H9 (cell line): ENCODE data around the gene LRRC8A. TPM values are rescaled to one million over a fixed set of nuclear protein-coding genes. Genes with fewer than 3 reads are reported as not detected.
"Not testable (repeated sequence)": the region's sequence is repeated elsewhere in the genome, so short reads cannot be mapped to it uniquely, and the experiment has no call there.

Experiments
- DNase-seq: peaks from one replicate; pipeline ENCODE4 v3.0.0-alpha.2; 2017
- H2AFZ ChIP-seq: one replicate; pipeline ENCODE4 v1.6.1; 2013; ENCODE audit warnings: mild to moderate bottlenecking, low read length, control low read depth, moderate library complexity
- H2AK5ac ChIP-seq: 2 replicates; pipeline ENCODE4 v1.6.1; 2013; ENCODE audit warnings: low read length, control low read depth, mixed read lengths; ENCODE audit not compliant: insufficient read length
- H2BK120ac ChIP-seq: one replicate; pipeline ENCODE4 v1.6.1; 2013; ENCODE audit warnings: low read depth, mild to moderate bottlenecking, low read length, control low read depth, inconsistent platforms; ENCODE audit not compliant: poor library complexity, severe bottlenecking
- H2BK12ac ChIP-seq: 2 replicates; pipeline ENCODE4 v1.6.1; 2013; ENCODE audit warnings: low read length, control low read depth, mixed read lengths, low read depth; ENCODE audit not compliant: insufficient read length
- H2BK15ac ChIP-seq: 2 replicates; pipeline ENCODE4 v1.6.1; 2013; ENCODE audit warnings: low read depth, low read length, control low read depth
- H2BK20ac ChIP-seq: one replicate; pipeline ENCODE4 v1.6.1; 2013; ENCODE audit warnings: low read depth, mild to moderate bottlenecking, low read length, control low read depth, inconsistent platforms; ENCODE audit not compliant: poor library complexity, severe bottlenecking
- H2BK5ac ChIP-seq: 2 replicates; pipeline ENCODE4 v1.6.1; 2013; ENCODE audit warnings: low read length, control low read depth, mixed read lengths; ENCODE audit not compliant: insufficient read length
- H3K14ac ChIP-seq: 2 replicates; pipeline ENCODE4 v1.6.1; 2013; ENCODE audit warnings: low read length, control low read depth; ENCODE audit not compliant: insufficient read depth
- H3K18ac ChIP-seq: 2 replicates; pipeline ENCODE4 v1.6.1; 2013; ENCODE audit warnings: low read depth, mild to moderate bottlenecking, mixed read lengths, low read length, control low read depth; ENCODE audit not compliant: insufficient read length
- H3K23ac ChIP-seq: 2 replicates; pipeline ENCODE4 v1.6.1; 2013; ENCODE audit warnings: low read length, control low read depth, mixed read lengths, low read depth; ENCODE audit not compliant: insufficient read length
- H3K23me2 ChIP-seq: 2 replicates; pipeline ENCODE4 v1.6.1; 2013; ENCODE audit warnings: low read depth, mild to moderate bottlenecking, mixed read lengths, low read length, control low read depth; ENCODE audit not compliant: insufficient read length, poor library complexity, severe bottlenecking
- H3K27ac ChIP-seq: 2 replicates; pipeline ENCODE4 v1.5.1; 2013; ENCODE audit warnings: low read length, control low read depth, mixed read lengths, low read depth; ENCODE audit not compliant: insufficient read length
- H3K27me3 ChIP-seq: 2 replicates; pipeline ENCODE4 v1.6.1; 2013; ENCODE audit warnings: low read length, control low read depth, inconsistent platforms; ENCODE audit not compliant: insufficient read depth
- H3K4ac ChIP-seq: 2 replicates; pipeline ENCODE4 v1.6.1; 2013; ENCODE audit warnings: low read depth, mild to moderate bottlenecking, control low read depth, inconsistent platforms, low read length, moderate library complexity
- H3K4me1 ChIP-seq: 2 replicates; pipeline ENCODE4 v1.6.1; 2013; ENCODE audit warnings: low read length, control low read depth, inconsistent platforms; ENCODE audit not compliant: insufficient read depth
- H3K4me2 ChIP-seq: 2 replicates; pipeline ENCODE4 v1.6.1; 2013; ENCODE audit warnings: low read length, control low read depth, mixed read lengths; ENCODE audit not compliant: insufficient read length, insufficient read depth
- H3K56ac ChIP-seq: 2 replicates; pipeline ENCODE4 v1.6.1; 2013; ENCODE audit warnings: low read depth, mild to moderate bottlenecking, mixed read lengths, low read length, control low read depth; ENCODE audit not compliant: insufficient read length
- H3K79me1 ChIP-seq: 2 replicates; pipeline ENCODE4 v1.6.1; 2013; ENCODE audit warnings: low read depth, mild to moderate bottlenecking, moderate library complexity, low read length, control low read depth, inconsistent platforms; ENCODE audit not compliant: insufficient read depth, poor library complexity, severe bottlenecking
- H3K79me2 ChIP-seq: 2 replicates; pipeline ENCODE4 v1.6.1; 2013; ENCODE audit warnings: low read length, control low read depth, inconsistent platforms; ENCODE audit not compliant: insufficient read depth
- H3K9ac ChIP-seq: 2 replicates; pipeline ENCODE4 v1.6.1; 2013; ENCODE audit warnings: low read length, control low read depth, mixed read lengths; ENCODE audit not compliant: insufficient read length; ENCODE audit errors: extremely low read depth
- H3K9me3 ChIP-seq: one replicate; pipeline ENCODE4 v1.6.1; 2013; ENCODE audit warnings: low read depth, low read length, inconsistent platforms; ENCODE audit not compliant: control insufficient read depth
- H3T11ph ChIP-seq: one replicate; pipeline ENCODE4 v1.6.1; 2013; ENCODE audit warnings: mild to moderate bottlenecking, low read length, control low read depth, inconsistent platforms
- H4K20me1 ChIP-seq: one replicate; pipeline ENCODE4 v1.6.1; 2013; ENCODE audit not compliant: control insufficient read depth, insufficient read length, insufficient read depth
- H4K5ac ChIP-seq: 2 replicates; pipeline ENCODE4 v1.6.1; 2013; ENCODE audit warnings: low read depth, mild to moderate bottlenecking, mixed read lengths, low read length, control low read depth; ENCODE audit not compliant: insufficient read length
- H4K8ac ChIP-seq: replicated peaks from 2 replicates; pipeline ENCODE4 v1.6.1; 2013; ENCODE audit warnings: low read length, control low read depth, mixed read lengths, low read depth; ENCODE audit not compliant: insufficient read length
- H4K91ac ChIP-seq: 2 replicates; pipeline ENCODE4 v1.6.1; 2013; ENCODE audit warnings: low read depth, mild to moderate bottlenecking, moderate library complexity, mixed read lengths, low read length, control low read depth; ENCODE audit not compliant: insufficient read length
- H3K27ac Mint-ChIP-seq, 3 experiments: 2 replicates in 2 of 3; 3 replicates in 1 of 3; pipeline ENCODE4 v1.8.0; 2020 to 2021; ENCODE audit warnings: mixed read lengths in 3 of 3, mild to moderate bottlenecking in 1 of 3, moderate library complexity in 1 of 3
- H3K27me3 Mint-ChIP-seq: 2 replicates; pipeline ENCODE4 v1.8.0; 2021; ENCODE audit warnings: low read depth, mild to moderate bottlenecking, moderate library complexity, mixed read lengths
- H3K36me3 Mint-ChIP-seq, 3 experiments: 2 replicates in 2 of 3; 3 replicates in 1 of 3; pipeline ENCODE4 v1.8.0; 2020 to 2021; ENCODE audit warnings: low read depth in 3 of 3, mixed read lengths in 3 of 3; ENCODE audit not compliant: insufficient read depth in 1 of 3
- H3K4me1 Mint-ChIP-seq, 2 experiments: 2 replicates each; pipeline ENCODE4 v1.8.0; 2020; ENCODE audit warnings: mixed read lengths in 2 of 2
- H3K4me3 Mint-ChIP-seq, 2 experiments: 2 replicates in 1 of 2; 3 replicates in 1 of 2; pipeline ENCODE4 v1.8.0; 2020 to 2021; ENCODE audit warnings: mild to moderate bottlenecking in 2 of 2, mixed read lengths in 2 of 2, moderate library complexity in 1 of 2
- H3K9me3 Mint-ChIP-seq, 2 experiments: 2 replicates in 1 of 2; 3 replicates in 1 of 2; pipeline ENCODE4 v1.8.0; 2020; ENCODE audit warnings: mild to moderate bottlenecking in 2 of 2, mixed read lengths in 2 of 2, moderate library complexity in 1 of 2
- CTCF ChIP-seq: fragments of 200-600 bp; sonication (generic); conservative IDR thresholded peaks from 3 replicates; pipeline ENCODE4 v1.8.0; 2021; ENCODE audit warnings: antibody characterized with exemption, mild to moderate bottlenecking
- WGBS: extraction: QIAGEN DNeasy Blood & Tissue Kit; methylation state at CpG from one replicate; pipeline ENCODE4 v1.1.7; 2013; ENCODE audit warnings: missing lambda C conversion rate, low lambda C conversion rate, mixed read lengths; ENCODE audit not compliant: insufficient read length; ENCODE audit errors: extremely low coverage; 5-methylcytosine and 5-hydroxymethylcytosine counted together
- total RNA-seq: library from RNA; stranded (reverse); gene quantifications from 2 replicates; pipeline ENCODE4 v1.2.1, GENCODE V29; 2021

Gene LRRC8A
- total RNA-seq, 1 experiment from 2014 or later: 76.0 TPM

DNA sequence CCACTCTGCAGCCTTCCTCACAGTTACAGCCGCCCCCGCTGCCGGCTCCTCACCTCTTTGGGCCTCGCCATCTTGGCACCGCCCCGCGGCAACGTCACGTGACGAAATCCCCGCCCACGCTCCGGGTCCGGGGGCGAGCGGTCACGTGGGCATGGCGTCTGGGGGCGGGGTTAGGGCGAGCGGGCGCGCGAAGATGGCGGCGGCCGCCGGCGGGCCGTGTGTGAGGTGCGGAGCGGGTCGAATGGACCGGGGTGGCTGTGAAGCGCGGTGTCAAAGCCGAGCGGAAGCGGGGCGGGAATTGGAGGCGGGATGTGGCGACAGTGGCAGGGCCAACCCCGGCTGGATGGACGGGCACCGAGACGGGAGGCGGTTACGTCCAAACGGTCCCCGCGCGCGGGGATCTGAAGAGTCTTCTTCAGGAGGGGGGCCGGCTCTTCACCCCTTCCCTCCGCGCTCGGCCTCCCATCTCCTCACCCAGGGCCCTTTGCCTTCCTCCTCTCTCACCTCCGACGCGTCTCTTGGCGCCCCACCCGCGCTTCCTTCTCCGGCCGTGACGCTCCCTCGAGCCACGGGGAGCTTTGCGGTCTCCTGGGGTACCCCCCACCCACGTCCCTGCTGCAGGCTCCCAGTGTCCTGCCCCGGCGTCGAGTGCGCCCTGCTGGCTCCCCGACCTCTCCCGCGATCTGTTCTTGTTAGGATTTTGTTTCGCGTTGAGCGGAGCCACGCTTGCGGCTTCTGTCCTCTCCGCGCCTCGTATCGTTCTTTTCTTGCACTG, 65.8 kb downstream of the LRRC8A start, which contains the start of the genes DOLK and NUP188:
Gene DOLK (minus strand): TSS at position 77 of the 775 bp plus-strand sequence. CDS start 300 bp downstream, outside the sequence.
Gene NUP188 (plus strand): TSS at position 173 of the 775 bp plus-strand sequence. CDS start 21 bp downstream, at position 194.
- H3K27ac ChIP-seq: no peak within 1 kb of the TSS
- no peak within 1 kb of the TSS for H3T11ph ChIP-seq
- Mint-ChIP-seq H3K27ac (peak within 1 kb of the TSS; percentile 90 to 100 (median 99)), H3K4me3 (peak within 1 kb of the TSS; percentile 98 to 99), H3K27me3 (peaks cover 2% of the 10 kb centered on the region; the same call in 1 of the 2 replicates), H3K9me3 (no peaks in the 10 kb centered on the region), H3K4me1 (peaks cover 11 to 17% of the 10 kb centered on the region in 2 experiments), H3K36me3 (peaks cover 14 to 47% (median 32%) of the 10 kb centered on the region in 3 experiments; a peak in 6 of 7 replicates)
- peak; percentile 92 for DNase-seq
- H3K79me2 ChIP-seq: no peaks in the 10 kb centered on the region; the same call in 1 of the 2 replicates
- peak within 1 kb of the TSS; percentile 53 for H3K4me2 ChIP-seq
- H2BK12ac ChIP-seq: no peak within 1 kb of the TSS
- H4K8ac ChIP-seq: no peak within 1 kb of the TSS
- H2BK120ac ChIP-seq: no peak within 1 kb of the TSS
- no peak within 1 kb of the TSS for H2BK20ac ChIP-seq
- H2BK5ac ChIP-seq: no peak within 1 kb of the TSS
- TF ChIP-seq CTCF: no peak
- no peak within 1 kb of the TSS for H3K56ac ChIP-seq
- H3K23ac ChIP-seq: no peak within 1 kb of the TSS
- peak within 1 kb of the TSS; percentile 82 for H3K9ac ChIP-seq
- H3K27me3 ChIP-seq: no peaks in the 10 kb centered on the region
- H3K4me1 ChIP-seq: peaks cover 4% of the 10 kb centered on the region; the same call in 1 of the 2 replicates
- peaks cover 12% of the 10 kb centered on the region for H3K23me2 ChIP-seq
- H3K18ac ChIP-seq: peak within 1 kb of the TSS; percentile 86
- H4K91ac ChIP-seq: no peak within 1 kb of the TSS
- H4K5ac ChIP-seq: no peak within 1 kb of the TSS
- H4K20me1 ChIP-seq: peaks cover 4% of the 10 kb centered on the region
- H3K9me3 ChIP-seq: no peaks in the 10 kb centered on the region
- no CpG with 5 or more reads among the region's 86 CpGs for WGBS
- H2AFZ ChIP-seq: no peak within 1 kb of the TSS
- H2BK15ac ChIP-seq: no peak within 1 kb of the TSS
- H3K79me1 ChIP-seq: no peaks in the 10 kb centered on the region
- H3K14ac ChIP-seq: peak within 1 kb of the TSS; percentile 83
- H3K4ac ChIP-seq: no peak within 1 kb of the TSS
- no peak within 1 kb of the TSS for H2AK5ac ChIP-seq

DNA sequence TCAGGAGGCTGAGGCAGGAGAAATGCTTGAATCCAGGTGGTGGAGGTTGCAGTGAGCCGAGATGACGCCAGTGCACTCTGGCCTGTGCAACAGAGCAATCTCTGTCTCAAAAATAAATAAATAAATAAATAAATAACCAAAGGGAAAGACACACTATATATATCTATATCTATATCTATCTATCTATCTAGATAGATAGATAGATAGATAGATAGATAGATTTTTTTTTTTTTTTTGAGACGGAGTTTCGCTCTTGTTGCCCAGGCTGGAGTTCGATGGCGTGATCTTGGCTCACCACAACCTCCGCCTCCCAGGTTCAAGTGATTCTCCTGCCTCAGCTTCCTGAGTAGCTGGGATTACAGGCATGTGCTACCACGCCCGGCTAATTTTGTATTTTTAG, 79.5 kb downstream of the LRRC8A start:
- H3K27ac ChIP-seq, H3K14ac ChIP-seq, H4K5ac ChIP-seq, H3K23ac ChIP-seq, H4K8ac ChIP-seq, H2BK5ac ChIP-seq, H2BK15ac ChIP-seq, H3K9me3 ChIP-seq, H3K9ac ChIP-seq, H2AK5ac ChIP-seq, DNase-seq, H3K18ac ChIP-seq, H4K91ac ChIP-seq, H3K27me3 ChIP-seq, H3K4me1 ChIP-seq, H3K4me1 Mint-ChIP-seq, H2BK12ac ChIP-seq, H4K20me1 ChIP-seq, H3K23me2 ChIP-seq, H3K4me2 ChIP-seq, H3K4me3 Mint-ChIP-seq, H3K79me2 ChIP-seq, H3K27me3 Mint-ChIP-seq, H3K4ac ChIP-seq, H2AFZ ChIP-seq, H3K27ac Mint-ChIP-seq, H3K9me3 Mint-ChIP-seq, H3K56ac ChIP-seq, H2BK20ac ChIP-seq, H3T11ph ChIP-seq, H3K79me1 ChIP-seq, H2BK120ac ChIP-seq: not testable (repeated sequence)
- H3K36me3 Mint-ChIP-seq: peaks cover 32 to 75% (median 53%) of the 10 kb centered on the region in 3 experiments
- WGBS: no CpG with 5 or more reads among the region's 9 CpGs
